SW480 (cell line): ENCODE data around the gene ZNF783.
"Not testable (repeated sequence)": the region's sequence is repeated elsewhere in the genome, so short reads cannot be mapped to it uniquely, and the experiment has no call there.

Experiments
- DNase-seq: peaks from one replicate; pipeline ENCODE4 v3.0.0-alpha.2; 2016; ENCODE audit warnings: low spot score

Gene ZNF783

DNA sequence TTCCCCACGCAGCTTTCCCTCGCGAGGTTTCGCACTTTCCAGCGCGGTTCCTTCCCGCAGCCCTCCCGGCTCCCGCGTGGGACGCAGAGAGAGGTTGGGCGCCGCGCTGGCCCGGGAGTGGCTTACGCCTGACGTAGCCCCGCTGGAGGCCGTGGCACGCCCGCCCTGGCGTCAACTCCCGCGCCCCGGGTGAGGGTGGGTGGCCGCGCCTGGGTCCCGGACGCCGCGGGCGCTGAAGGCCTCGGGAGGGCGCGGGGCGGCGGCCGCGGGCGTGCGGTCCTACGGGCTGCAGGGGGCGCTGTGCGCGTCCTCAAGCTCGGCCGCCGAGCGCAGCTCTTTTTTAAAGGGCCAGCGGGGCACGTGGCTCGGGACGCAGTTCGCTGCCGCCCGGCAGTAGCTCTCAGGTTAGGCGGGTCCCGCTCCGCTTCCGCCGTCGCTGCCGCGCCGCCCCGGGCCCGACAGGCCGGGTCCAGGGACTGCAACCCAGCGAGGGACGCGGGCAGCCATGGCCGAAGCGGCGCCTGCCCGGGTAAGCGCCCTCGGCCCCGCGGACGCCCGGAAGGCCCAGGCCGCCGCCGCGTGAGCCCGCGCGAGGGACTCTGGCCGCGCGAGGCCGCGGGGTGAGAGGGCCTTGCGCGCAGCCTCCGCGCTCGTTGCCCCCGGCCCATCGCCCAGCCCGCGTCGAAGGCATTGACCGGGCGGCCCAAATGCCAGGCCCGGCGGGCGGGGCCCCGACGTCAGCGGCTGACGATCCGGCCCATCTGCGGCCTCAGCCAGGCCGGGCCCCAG, at the start of gene ZNF783:
TSS of gene ZNF783 (plus strand) at position 368 of the 789 bp plus-strand sequence. CDS start at position 506, 138 bp downstream.
- DNase-seq = peak; percentile 87

DNA sequence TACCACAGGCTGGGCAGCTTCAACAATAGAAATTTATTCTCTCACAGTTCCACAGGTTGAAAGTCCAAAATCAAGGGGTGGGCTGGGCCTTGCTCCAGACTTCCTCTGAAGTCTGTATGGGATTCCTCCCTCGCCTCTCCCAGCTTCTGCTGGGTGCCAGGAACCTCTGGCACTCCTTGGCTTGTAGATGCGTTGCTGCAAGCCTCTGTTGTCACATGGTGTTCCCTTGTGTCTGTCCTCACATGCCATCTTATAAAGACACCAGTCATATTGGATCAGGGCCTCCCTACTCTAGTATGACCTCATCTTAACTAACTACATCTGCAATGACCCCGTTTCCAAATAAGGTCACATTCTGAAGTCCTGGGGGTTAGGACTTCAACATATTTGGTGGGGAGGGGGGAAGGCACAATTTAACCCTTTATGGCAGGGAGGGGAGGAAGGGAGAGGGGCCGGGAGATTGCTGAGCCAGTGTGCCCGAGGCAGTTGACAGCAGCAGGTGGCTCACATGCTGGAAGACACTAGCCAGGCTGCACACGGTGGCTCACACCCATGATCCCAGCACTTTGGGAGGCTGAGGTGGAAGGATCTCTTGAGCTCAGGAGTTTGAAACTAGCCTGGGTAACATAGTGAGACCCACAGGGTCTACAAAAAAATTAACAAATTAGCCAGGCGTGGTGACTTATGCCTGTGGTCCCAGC, 47.8 kb upstream of the ZNF783 start:
- no peak for DNase-seq

DNA sequence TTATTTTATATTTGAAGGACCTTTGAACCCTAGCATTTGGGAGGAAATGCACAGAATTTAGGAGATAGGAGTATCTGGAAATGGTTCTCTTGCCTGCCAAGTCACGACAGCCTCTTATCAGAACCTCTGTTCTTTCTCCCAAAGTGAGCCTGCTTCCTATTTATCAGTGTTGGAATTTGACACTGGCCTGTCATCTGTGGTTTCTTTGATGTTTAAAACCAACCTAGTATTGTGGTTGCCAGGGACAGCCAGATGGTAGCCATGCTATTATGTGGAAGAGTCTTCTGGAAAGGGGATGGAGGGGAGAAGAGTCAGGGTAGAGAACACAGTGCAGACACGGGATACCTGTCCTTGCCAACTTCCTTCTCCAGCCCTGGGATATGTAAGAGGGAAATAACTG, 45.6 kb upstream of the ZNF783 start:
- DNase-seq = peak; percentile 82

DNA sequence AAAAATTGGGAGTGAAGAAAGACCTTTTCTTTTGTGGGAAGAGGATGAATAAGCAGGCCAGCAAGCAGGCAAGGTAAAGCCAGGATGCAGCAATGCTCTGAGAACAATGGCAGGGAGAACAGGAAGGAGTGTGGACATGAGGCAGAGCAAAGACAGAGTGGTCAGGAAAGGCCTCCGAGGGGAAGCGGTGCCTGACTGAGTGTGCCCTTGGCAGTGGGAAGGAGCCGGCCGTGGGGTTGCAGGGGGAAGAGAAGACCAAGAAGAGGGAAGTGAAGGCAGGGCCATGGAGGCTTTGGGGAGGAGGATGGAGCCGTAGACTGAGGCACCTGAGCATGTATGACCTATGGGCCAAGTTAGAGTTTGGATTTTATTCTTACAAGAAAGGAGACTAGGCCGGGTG, 44.4 kb upstream of the ZNF783 start:
- DNase-seq = no peak

DNA sequence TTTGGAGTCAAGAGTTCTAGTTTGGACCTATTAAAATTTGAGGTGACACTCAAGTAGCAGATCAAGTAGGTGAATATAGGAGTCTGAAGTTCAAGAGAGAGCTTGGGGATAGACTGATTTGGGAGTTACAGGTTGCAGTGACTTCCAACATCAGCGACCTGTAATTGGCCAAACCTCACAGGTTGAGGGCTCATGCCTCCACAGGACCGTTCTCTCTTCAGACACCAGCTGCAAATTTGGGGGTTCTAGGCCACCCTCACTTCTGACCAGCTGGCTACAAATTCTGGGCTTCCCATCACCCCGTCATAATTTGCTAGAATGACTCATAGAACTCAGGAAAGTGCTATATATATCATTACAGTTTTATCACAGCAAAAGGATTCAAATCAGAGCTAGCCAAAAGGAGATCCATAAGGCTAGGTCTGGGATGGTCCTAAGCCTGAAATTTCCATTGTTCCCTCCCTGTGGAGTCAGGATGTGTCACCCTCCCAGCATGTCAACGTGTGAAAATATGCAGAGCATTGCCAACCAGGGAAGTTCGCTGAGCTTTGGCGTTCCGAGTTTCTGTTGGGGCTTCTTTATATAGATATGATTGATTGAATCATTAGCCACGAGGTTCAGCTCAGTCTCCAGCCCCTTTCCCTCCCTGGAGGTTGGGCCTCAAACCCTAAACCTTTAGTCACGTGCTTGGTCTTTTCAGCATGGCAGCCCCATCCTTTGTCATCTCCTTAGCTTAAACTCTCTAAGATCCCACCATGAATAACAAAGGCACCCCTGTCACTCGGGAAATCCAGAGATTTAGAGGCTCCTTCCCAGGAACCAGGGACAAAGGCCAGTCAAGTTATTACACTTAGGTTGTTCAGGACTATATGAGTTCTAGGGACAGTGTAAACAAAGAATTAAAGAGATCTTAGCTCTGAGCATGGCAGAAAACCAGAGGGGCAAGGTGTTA, 43.3 kb upstream of the ZNF783 start:
- DNase-seq = no peak

DNA sequence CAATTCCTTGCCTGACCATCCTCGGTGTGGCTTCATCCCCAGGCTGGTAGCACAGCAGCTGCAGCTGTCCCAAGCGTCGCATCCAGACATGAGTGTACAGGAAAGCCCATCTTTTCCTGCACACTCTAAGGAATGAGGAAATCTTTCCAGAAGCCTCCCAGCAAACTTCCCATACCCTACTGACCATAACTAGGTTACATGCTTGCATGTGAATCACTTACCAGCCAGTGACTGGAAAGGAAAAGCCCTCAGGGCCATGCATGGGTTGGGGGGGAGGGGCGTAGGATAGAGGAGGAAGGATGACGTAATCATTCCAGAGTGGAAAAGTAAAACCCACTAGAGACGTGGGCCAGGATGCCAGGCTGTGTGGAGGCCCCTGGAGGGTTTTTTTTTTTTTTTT, 41.5 kb upstream of the ZNF783 start:
- DNase-seq = no peak

DNA sequence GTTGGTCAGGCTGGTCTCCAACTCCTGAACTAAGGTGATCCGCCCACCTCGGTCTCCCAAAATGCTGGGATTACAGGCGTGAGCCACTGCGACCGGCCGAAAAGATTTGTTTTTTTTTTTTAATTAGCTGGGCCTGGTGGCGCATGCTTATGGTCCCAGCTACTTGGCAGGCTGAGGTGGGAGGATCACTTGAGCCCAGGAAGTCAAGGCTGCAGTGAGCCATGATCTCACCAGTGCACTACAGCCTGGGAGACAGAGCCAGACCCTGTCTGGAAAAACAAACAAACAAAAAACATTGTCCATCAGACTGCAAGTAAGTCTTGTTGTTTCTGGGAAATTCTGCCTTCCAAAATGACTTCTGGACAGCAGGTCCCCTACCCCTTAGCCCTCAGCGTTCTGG, 38.8 kb upstream of the ZNF783 start:
- DNase-seq = no peak

DNA sequence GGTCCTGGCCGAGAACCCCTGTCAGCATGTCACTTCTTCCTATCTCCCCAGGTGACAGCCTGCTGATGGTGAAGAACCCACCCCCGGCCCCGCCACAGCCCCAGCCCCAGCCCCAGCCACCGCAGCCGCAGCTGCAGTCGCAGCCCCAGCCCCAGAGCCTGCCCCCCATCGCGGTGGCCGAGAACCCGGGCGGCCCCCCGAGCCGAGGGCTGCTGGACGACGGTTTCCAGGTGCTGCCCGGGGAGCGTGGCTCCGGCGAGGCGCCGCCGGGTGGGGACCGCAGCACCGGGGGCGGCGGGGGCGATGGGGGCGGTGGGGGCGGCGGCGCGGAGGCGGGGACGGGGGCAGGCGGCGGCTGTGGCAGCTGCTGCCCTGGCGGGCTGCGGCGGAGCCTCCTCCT, 38.2 kb upstream of the ZNF783 start:
- DNase-seq = no peak

DNA sequence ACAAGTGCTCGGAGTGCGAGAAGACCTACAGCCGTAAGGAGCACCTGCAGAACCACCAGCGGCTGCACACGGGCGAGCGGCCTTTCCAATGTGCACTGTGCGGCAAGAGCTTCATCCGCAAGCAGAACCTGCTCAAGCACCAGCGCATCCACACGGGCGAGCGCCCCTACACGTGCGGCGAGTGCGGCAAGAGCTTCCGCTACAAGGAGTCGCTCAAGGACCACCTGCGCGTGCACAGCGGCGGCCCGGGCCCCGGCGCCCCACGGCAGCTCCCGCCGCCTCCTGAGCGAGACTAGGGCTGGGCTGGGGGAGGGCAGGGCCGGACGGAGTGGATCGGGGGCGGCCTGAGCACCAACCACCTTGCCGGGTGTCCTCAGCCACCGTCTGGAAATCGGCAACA, 37.6 kb upstream of the ZNF783 start:
- DNase-seq = no peak

DNA sequence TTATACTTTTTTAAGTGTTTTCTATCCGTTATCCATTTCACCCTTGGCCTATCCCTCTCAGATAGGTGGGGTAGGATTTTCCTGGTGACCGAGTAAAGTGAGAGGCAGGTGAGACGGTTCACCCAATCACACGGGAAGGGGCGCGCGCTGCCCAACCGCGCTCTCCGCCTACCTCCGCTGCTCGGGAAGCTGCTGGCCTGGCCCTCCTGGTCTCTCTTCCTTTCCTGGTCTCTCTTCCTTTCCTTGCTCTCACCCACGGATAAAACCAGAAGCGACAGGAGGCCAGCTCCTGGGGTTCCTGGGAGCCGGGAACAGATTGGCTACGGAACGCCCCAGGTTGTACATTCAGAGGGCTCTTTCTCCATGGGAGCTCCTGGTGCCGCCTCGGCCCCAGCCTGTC, 36.9 kb upstream of the ZNF783 start:
- no peak for DNase-seq

DNA sequence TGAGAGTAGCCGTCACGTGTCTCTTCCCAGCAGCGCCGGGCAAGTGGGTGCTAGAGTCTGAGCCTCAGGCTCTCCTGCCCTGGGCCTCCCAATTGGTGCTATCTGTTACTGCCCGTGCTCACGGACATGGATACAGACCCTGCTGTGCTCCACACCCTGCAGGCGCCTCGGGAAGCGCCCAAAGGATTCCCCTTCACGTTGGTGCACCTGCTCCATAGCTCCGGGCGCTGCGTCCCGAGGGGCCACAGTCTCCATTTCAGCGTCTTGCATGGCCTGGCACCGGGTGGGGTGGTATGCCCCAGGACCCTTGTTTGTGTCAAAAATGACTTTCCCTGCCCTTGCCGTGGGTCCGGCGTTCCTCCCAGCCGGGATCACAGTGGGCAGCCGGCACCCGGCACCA, 36.3 kb upstream of the ZNF783 start:
- DNase-seq = no peak

DNA sequence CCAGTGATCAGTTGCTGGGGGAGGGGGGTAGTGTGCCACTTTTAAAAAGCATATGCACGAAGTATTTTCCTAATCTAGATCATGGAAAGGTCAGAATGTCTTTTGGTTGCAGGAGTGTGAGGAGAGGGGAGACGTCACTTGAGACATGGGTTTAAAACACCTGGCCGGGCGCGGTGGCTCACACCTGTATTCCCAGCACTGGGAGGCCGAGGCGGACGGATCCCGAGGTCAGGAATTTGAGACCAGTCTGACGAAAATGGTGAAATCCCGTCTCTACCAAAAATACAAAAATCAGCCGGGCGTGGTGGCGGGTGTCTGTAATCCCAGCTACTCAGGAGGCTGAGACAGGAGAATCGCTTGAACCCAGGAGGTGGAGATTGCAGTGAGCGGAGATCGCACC, 35.6 kb upstream of the ZNF783 start:
- DNase-seq = not testable (repeated sequence)

DNA sequence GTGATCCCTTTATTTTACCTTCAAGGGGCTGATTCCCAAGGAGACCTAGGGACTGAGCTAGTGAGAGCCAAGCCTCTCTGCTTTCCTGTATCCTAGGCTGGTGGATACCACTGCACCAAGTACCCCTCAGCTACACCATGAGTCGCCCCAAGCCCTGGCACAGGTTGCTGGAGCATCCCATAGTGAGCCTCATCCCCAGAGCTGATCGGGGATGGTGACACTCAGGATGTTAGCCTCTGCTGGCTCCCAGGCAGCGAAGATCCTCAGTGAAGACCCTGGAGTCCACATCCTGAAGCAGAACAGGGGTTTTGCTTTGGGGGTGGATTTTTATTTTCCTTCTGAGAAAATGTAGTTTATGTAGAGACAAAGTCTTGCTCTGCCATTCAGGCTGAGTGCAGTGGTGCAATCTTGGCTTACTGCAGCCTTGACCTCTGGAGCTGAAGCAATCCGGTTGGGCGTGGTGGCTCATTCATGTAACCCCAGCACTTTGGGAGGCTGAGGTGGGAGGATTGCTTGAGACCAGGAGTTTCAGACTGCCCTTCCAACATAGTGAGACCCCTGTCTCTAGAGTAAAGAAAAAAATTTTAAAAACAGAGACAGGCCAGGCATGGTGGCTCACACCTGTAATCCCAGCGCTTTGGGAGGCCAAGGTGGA, 35.0 kb upstream of the ZNF783 start:
- DNase-seq = no peak

DNA sequence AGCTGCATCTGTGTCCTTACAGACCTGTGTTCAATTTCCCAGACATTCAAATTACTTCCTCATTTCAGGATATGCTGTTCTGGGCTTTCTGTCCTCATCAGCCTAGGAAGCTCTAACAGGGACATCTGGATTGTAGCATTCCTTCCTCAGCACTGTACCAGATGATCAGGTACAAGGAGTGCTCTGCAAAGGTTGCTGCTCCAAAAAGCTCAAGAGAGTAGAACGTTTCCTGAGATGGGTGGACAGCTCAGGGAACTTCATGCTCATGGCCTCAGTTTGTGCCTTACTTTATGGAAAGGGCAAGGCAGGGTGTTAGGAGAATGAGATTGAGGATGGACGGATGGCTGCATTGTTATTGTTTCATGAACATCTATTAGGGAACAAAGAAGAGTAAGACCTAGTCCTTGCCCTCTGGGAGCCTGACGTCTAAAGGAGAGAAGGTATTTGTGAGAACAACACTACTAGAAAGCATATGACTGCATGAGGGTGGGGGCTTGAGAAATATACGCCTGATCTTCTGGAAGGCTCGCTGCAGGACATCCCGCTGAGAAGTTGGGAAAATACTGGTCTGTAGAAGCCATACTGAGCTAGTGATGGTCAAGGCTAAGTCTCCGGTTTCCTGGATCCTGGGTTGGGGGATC, 33.0 kb upstream of the ZNF783 start:
- DNase-seq = no peak

DNA sequence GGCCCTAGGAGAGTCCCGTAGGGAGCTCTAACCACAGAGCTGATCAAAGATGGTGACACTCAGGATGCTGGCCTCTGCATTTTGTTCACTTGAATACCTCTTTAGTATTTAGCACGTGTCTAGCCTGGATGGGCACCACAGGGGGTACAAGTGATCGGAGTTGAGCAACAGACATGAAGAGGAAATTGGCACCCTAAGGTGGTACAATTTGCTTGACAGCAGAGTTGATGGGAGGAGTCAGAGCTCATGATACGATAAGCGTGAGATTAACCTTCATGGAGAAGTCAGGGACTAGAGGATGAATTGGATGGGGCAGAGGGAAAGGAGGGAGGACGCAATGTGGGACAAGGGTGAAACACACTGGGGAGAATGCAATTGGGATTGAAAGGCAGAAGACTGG, 32.5 kb upstream of the ZNF783 start:
- no peak for DNase-seq

DNA sequence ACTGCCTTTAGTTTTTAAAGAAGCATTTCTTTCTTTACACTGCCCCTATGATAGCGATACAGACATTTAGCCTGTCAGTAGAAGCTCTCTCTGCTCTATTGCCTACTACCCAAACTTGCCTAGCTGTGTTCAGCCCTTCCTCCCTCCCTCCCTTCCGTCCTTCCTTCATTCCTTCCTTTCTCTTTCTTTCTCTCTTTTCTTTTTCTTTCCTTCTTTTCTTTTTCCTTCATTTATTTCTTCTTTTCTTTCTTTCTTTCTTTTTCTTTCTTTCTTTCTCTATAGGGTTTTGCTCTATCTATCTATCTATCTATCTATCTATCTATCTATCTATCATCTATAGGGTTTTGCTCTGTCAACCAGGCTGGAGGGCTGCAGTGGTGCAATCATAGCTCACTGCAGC, 29.6 kb upstream of the ZNF783 start:
- no peak for DNase-seq

DNA sequence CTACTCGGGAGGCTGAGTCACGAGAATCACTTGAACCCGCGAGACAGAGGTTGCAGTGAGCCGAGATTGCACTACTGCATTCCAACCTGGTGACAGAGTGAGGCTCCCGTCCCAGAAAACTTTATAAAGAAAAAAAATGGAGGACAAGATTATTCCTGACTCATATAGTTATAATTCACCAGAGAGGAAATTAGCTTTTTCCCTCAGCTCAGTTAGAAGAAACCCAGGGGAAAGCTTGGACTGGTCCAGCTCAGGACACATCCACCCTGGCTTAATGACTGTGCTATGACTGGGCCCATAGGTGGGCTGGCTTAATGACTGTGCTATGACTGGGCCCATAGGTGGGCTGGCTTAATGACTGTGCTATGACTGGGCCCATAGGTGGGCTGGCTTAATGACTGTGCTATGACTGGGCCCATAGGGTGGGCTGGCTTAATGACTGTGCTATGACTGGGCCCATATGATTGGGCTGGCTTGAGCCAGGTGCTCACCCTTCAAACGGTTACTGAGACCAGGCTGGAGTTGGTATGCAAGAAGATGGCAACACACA, 28.3 kb upstream of the ZNF783 start:
- DNase-seq = not testable (repeated sequence)

DNA sequence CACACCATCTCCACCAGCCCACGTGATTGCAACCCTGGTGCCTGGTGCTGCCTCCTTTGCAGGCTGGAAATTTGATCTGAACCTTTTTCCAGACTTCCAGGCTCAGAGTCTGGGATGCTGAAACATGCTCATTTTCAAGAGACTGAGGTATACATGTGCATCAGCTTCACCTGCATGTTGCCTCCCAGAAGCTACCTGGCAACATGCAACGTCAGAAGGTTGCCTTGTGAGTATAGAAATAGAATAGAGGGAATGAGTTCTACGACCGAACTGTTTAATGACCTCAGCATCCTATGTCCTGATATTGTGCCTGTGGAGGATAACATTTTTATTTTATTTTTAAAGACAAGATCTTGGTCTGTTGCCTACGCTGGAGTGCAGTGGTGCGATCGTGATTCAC, 24.5 kb upstream of the ZNF783 start:
- DNase-seq = no peak

DNA sequence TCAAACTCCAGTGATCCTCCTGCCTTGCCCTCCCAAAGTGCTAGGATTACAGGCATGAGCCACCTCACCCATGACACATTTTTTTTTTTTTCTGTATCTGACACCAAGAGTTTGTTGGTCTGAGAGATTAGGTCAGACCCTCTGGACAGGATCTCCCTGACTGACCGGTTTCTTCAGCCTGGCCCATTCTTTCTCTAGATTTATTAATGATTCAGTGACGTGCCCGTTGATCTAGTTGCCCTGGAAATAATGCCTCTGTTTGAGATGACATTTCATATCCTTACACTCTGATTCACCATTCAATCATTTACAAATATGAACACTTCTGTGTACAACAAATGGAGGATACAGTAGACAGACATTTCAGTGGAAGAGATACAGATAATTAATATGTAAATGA, 23.9 kb upstream of the ZNF783 start:
- DNase-seq = no peak

DNA sequence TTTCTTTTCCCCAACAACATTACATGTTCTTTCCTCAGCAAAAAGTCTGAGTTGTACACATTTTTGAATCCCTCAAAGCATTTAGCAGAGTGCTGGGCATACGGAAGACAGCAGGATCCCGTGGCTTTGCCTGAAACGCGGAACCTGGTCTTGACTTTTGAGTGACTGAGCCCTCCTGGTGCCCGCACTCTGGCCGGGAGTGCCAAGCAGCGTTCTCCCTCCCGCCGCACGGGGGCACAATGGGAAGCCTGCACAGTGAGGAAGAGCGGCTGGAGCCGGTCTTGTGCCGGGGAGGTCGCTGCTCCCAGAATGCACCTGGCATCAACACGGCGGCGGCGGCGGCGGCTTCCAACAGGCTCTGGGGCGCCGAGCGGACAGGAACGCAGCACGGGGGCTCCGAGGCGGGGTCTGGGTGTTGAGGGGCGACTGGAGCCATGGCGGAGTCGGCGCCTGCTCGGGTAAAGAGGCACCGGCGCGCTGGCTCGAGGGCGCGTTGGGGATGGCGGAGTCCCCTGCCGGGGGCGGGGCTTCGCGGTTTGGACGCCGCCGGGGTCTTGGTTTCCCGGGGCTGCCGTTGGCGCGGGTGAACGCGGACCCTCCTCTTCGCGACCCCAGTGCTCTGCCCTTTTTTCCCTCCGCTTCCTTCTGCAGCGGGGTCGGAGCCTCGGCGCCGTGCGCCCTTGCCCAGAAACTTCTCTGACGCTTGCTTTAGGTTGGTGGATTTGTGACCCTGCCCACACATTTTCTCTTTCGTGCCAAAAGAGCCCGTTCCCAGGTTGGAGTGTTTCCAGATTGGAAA, 22.5 kb upstream of the ZNF783 start, which contains the start of gene ZNF212:
TSS of gene ZNF212 (plus strand) at position 307 of the 799 bp plus-strand sequence. CDS start at position 435, 128 bp downstream.
- peak; percentile 89 for DNase-seq
